Measurements from ENCODE around the gene ARHGAP24.
"Not testable (repeated sequence)": the region's sequence is repeated elsewhere in the genome, so short reads cannot be mapped to it uniquely, and the experiment has no call there.

DNA sequence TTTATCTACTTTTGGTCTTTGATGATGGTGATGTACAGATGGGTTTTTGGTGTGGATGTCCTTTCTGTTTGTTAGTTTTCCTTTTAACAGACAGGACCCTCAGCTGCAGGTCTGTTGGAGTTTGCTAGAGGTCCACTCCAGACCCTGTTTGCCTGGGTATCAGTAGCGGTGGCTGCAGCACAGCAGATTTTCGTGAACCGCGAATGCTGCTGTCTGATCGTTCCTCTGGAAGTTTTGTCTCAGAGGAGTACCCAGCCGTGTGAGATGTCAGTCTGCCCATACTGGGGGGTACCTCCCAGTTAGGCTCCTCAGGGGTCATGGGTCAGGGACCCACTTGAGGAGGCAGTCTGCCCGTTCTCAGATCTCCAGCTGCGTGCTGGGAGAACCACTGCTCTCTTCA is 191.7 kb downstream of the ARHGAP24 start:
- TF ChIP-seq, protein P1, sequence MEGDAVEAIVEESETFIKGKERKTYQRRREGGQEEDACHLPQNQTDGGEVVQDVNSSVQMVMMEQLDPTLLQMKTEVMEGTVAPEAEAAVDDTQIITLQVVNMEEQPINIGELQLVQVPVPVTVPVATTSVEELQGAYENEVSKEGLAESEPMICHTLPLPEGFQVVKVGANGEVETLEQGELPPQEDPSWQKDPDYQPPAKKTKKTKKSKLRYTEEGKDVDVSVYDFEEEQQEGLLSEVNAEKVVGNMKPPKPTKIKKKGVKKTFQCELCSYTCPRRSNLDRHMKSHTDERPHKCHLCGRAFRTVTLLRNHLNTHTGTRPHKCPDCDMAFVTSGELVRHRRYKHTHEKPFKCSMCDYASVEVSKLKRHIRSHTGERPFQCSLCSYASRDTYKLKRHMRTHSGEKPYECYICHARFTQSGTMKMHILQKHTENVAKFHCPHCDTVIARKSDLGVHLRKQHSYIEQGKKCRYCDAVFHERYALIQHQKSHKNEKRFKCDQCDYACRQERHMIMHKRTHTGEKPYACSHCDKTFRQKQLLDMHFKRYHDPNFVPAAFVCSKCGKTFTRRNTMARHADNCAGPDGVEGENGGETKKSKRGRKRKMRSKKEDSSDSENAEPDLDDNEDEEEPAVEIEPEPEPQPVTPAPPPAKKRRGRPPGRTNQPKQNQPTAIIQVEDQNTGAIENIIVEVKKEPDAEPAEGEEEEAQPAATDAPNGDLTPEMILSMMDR (conservative IDR thresholded peaks at IDR 0.05; ENCODE audit: low read depth in 2 of 2), result not testable (repeated sequence)
- TF ChIP-seq, protein P2, sequence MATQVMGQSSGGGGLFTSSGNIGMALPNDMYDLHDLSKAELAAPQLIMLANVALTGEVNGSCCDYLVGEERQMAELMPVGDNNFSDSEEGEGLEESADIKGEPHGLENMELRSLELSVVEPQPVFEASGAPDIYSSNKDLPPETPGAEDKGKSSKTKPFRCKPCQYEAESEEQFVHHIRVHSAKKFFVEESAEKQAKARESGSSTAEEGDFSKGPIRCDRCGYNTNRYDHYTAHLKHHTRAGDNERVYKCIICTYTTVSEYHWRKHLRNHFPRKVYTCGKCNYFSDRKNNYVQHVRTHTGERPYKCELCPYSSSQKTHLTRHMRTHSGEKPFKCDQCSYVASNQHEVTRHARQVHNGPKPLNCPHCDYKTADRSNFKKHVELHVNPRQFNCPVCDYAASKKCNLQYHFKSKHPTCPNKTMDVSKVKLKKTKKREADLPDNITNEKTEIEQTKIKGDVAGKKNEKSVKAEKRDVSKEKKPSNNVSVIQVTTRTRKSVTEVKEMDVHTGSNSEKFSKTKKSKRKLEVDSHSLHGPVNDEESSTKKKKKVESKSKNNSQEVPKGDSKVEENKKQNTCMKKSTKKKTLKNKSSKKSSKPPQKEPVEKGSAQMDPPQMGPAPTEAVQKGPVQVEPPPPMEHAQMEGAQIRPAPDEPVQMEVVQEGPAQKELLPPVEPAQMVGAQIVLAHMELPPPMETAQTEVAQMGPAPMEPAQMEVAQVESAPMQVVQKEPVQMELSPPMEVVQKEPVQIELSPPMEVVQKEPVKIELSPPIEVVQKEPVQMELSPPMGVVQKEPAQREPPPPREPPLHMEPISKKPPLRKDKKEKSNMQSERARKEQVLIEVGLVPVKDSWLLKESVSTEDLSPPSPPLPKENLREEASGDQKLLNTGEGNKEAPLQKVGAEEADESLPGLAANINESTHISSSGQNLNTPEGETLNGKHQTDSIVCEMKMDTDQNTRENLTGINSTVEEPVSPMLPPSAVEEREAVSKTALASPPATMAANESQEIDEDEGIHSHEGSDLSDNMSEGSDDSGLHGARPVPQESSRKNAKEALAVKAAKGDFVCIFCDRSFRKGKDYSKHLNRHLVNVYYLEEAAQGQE (IDR thresholded peaks at IDR 0.05; ENCODE audit: unreplicated experiment), result not testable (repeated sequence)
- not testable (repeated sequence) for TF ChIP-seq EZH2phosphoT487 (IDR thresholded peaks at IDR 0.05; ENCODE audit: unreplicated experiment); CREB1 (CRISPR knock-in tag; IDR thresholded peaks at IDR 0.05; ENCODE audit: low read depth); POLR2AphosphoS5 (IDR thresholded peaks at IDR 0.05; ENCODE audit: low read depth); EZH2 (IDR thresholded peaks at IDR 0.05; ENCODE audit: low read depth, unreplicated experiment); ZNF331 (CRISPR knock-in tag; IDR thresholded peaks at IDR 0.05; ENCODE audit: low read depth); STAT1 (IDR thresholded peaks at IDR 0.05; ENCODE audit: unreplicated experiment); JUNB (IDR thresholded peaks at IDR 0.05; ENCODE audit: unreplicated experiment); ZNF114 (CRISPR knock-in tag; IDR thresholded peaks at IDR 0.05); NANOG (IDR thresholded peaks at IDR 0.05; ENCODE audit: borderline replicate concordance)
- TF ChIP-seq, protein P3, sequence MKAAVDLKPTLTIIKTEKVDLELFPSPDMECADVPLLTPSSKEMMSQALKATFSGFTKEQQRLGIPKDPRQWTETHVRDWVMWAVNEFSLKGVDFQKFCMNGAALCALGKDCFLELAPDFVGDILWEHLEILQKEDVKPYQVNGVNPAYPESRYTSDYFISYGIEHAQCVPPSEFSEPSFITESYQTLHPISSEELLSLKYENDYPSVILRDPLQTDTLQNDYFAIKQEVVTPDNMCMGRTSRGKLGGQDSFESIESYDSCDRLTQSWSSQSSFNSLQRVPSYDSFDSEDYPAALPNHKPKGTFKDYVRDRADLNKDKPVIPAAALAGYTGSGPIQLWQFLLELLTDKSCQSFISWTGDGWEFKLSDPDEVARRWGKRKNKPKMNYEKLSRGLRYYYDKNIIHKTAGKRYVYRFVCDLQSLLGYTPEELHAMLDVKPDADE (IDR thresholded peaks at IDR 0.05), result not testable (repeated sequence)
- TF ChIP-seq, protein P4, sequence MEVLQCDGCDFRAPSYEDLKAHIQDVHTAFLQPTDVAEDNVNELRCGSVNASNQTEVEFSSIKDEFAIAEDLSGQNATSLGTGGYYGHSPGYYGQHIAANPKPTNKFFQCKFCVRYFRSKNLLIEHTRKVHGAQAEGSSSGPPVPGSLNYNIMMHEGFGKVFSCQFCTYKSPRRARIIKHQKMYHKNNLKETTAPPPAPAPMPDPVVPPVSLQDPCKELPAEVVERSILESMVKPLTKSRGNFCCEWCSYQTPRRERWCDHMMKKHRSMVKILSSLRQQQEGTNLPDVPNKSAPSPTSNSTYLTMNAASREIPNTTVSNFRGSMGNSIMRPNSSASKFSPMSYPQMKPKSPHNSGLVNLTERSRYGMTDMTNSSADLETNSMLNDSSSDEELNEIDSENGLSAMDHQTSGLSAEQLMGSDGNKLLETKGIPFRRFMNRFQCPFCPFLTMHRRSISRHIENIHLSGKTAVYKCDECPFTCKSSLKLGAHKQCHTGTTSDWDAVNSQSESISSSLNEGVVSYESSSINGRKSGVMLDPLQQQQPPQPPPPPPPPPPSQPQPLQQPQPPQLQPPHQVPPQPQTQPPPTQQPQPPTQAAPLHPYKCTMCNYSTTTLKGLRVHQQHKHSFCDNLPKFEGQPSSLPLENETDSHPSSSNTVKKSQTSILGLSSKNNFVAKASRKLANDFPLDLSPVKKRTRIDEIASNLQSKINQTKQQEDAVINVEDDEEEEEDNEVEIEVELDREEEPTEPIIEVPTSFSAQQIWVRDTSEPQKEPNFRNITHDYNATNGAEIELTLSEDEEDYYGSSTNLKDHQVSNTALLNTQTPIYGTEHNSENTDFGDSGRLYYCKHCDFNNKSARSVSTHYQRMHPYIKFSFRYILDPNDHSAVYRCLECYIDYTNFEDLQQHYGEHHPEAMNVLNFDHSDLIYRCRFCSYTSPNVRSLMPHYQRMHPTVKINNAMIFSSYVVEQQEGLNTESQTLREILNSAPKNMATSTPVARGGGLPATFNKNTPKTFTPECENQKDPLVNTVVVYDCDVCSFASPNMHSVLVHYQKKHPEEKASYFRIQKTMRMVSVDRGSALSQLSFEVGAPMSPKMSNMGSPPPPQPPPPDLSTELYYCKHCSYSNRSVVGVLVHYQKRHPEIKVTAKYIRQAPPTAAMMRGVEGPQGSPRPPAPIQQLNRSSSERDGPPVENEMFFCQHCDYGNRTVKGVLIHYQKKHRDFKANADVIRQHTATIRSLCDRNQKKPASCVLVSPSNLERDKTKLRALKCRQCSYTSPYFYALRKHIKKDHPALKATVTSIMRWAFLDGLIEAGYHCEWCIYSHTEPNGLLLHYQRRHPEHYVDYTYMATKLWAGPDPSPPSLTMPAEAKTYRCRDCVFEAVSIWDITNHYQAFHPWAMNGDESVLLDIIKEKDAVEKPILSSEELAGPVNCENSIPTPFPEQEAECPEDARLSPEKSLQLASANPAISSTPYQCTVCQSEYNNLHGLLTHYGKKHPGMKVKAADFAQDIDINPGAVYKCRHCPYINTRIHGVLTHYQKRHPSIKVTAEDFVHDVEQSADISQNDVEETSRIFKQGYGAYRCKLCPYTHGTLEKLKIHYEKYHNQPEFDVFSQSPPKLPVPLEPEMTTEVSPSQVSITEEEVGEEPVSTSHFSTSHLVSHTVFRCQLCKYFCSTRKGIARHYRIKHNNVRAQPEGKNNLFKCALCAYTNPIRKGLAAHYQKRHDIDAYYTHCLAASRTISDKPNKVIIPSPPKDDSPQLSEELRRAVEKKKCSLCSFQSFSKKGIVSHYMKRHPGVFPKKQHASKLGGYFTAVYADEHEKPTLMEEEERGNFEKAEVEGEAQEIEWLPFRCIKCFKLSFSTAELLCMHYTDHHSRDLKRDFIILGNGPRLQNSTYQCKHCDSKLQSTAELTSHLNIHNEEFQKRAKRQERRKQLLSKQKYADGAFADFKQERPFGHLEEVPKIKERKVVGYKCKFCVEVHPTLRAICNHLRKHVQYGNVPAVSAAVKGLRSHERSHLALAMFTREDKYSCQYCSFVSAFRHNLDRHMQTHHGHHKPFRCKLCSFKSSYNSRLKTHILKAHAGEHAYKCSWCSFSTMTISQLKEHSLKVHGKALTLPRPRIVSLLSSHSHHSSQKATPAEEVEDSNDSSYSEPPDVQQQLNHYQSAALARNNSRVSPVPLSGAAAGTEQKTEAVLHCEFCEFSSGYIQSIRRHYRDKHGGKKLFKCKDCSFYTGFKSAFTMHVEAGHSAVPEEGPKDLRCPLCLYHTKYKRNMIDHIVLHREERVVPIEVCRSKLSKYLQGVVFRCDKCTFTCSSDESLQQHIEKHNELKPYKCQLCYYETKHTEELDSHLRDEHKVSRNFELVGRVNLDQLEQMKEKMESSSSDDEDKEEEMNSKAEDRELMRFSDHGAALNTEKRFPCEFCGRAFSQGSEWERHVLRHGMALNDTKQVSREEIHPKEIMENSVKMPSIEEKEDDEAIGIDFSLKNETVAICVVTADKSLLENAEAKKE (CRISPR knock-in tag; IDR thresholded peaks at IDR 0.05), result not testable (repeated sequence)
